Measurements from ENCODE around the gene CACNA2D3. TPM values are rescaled to one million over a fixed set of nuclear protein-coding genes. Genes with fewer than 3 reads are reported as not detected.

Gene CACNA2D3
- total RNA-seq, 1 donor from 2014 or later, result 3.6 TPM

- H3K4me3 ChIP-seq, result no peak overlapping the region
- no peak for DNase-seq
- no peaks in the 10 kb centered on the region for H3K4me1 ChIP-seq
- H3K27me3 ChIP-seq (ENCODE audit: low read depth), result no peaks in the 10 kb centered on the region
- TF ChIP-seq, protein P1, sequence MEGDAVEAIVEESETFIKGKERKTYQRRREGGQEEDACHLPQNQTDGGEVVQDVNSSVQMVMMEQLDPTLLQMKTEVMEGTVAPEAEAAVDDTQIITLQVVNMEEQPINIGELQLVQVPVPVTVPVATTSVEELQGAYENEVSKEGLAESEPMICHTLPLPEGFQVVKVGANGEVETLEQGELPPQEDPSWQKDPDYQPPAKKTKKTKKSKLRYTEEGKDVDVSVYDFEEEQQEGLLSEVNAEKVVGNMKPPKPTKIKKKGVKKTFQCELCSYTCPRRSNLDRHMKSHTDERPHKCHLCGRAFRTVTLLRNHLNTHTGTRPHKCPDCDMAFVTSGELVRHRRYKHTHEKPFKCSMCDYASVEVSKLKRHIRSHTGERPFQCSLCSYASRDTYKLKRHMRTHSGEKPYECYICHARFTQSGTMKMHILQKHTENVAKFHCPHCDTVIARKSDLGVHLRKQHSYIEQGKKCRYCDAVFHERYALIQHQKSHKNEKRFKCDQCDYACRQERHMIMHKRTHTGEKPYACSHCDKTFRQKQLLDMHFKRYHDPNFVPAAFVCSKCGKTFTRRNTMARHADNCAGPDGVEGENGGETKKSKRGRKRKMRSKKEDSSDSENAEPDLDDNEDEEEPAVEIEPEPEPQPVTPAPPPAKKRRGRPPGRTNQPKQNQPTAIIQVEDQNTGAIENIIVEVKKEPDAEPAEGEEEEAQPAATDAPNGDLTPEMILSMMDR (IDR thresholded peaks at IDR 0.05), result no peak
- no peak overlapping the region for H3K27ac ChIP-seq
- no peaks in the 10 kb centered on the region for H3K36me3 ChIP-seq
- no peaks in the 10 kb centered on the region for H3K9me3 ChIP-seq
- intact Hi-C loops (cut with DNase I), result no loop called here
- ATAC-seq, result no peak
These were observed 541.2 kb downstream of the CACNA2D3 start for GRCh38 chr3:54663501-54664011.

GRCh38 chr3:54665016-54665600, 542.8 kb downstream of the CACNA2D3 start:
- DNase-seq (no peak), ATAC-seq (no peak)
- H3K4me1 ChIP-seq, result no peaks in the 10 kb centered on the region
- TF ChIP-seq, protein P1 (IDR thresholded peaks at IDR 0.05), result no peak
- intact Hi-C loops (cut with DNase I), result no loop called here
- no peaks in the 10 kb centered on the region for H3K36me3 ChIP-seq
- H3K9me3 ChIP-seq, result no peaks in the 10 kb centered on the region
- H3K27ac ChIP-seq, result no peak overlapping the region
- no peaks in the 10 kb centered on the region for H3K27me3 ChIP-seq (ENCODE audit: low read depth)
- H3K4me3 ChIP-seq, result no peak overlapping the region

DNA sequence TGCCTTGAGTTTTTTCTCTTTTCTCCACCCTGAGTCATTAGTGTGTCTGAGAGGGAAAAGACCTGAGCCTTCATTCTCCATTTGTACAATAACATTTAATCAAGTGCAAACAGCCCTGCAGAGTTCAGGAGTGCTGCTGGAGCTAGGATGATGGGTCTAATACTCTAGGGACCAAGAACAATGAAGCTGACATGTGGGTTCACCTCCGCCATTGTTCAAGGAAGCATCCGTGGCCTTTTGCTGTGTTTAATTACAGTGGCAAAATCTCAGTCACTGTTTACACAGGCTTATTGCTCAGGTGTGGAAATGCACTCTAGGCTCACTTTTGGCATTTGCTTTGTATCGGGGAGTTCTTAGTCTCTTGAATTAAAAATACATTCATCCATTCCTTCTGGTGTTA, 545.9 kb downstream of the CACNA2D3 start:
- no peak for DNase-seq
- H3K9me3 ChIP-seq, result no peaks in the 10 kb centered on the region
- no peak overlapping the region for H3K4me3 ChIP-seq
- intact Hi-C loops (cut with DNase I), result no loop called here
- H3K27ac ChIP-seq, result no peak overlapping the region
- no peaks in the 10 kb centered on the region for H3K27me3 ChIP-seq (ENCODE audit: low read depth)
- ATAC-seq, result no peak
- H3K4me1 ChIP-seq, result no peaks in the 10 kb centered on the region
- H3K36me3 ChIP-seq, result no peaks in the 10 kb centered on the region
- TF ChIP-seq, protein P1 (IDR thresholded peaks at IDR 0.05), result no peak

GRCh38 chr3:54670201-54671000, 548.0 kb downstream of the CACNA2D3 start:
- DNase-seq, result no peak
- H3K27me3 ChIP-seq (ENCODE audit: low read depth), result no peaks in the 10 kb centered on the region
- ATAC-seq, result no peak
- no peaks in the 10 kb centered on the region for H3K36me3 ChIP-seq
- no peaks in the 10 kb centered on the region for H3K9me3 ChIP-seq
- TF ChIP-seq, protein P1 (IDR thresholded peaks at IDR 0.05), result no peak
- intact Hi-C loops (cut with DNase I), result no loop called here
- no peaks in the 10 kb centered on the region for H3K4me1 ChIP-seq
- no peak overlapping the region for H3K27ac ChIP-seq
- H3K4me3 ChIP-seq, result no peak overlapping the region

- H3K27ac ChIP-seq, result no peak overlapping the region
- TF ChIP-seq, protein P1 (IDR thresholded peaks at IDR 0.05), result no peak
- no peak for DNase-seq
- H3K4me3 ChIP-seq, result no peak overlapping the region
- H3K27me3 ChIP-seq (ENCODE audit: low read depth), result no peaks in the 10 kb centered on the region
- H3K36me3 ChIP-seq, result no peaks in the 10 kb centered on the region
- no peak for ATAC-seq
- no peaks in the 10 kb centered on the region for H3K9me3 ChIP-seq
- no peaks in the 10 kb centered on the region for H3K4me1 ChIP-seq
- intact Hi-C loops (cut with DNase I), result no loop called here
These were observed 549.2 kb downstream of the CACNA2D3 start for GRCh38 chr3:54671511-54671910.
